Activated T-helper 2 cell treated with anti-CD3 and anti-CD28 coated beads, Interferon-gamma antibody, Interleukin-2, Interleukin-4, amounts not matched to agents 10 μg/mL and 5 μg/mL and 100 μg/mL, durations not matched to agents 14 hours and 24 hours and 36 hours (primary cell): ENCODE data around the gene KCNAB1. TPM values are rescaled to one million over a fixed set of nuclear protein-coding genes. Genes with fewer than 3 reads are reported as not detected.
A peak's percentile ranks its signal among the peaks of the same experiment; 100 is the strongest.

Source experiments
- DNase-seq: peaks from one replicate; pipeline ENCODE4 v3.0.0; 2021; ENCODE audit warnings: low spot score
- H3K27ac Mint-ChIP-seq: one replicate; pipeline ENCODE4 v1.8.0; 2021; ENCODE audit warnings: mixed read lengths
- H3K27me3 Mint-ChIP-seq: one replicate; pipeline ENCODE4 v1.8.0; 2021; ENCODE audit warnings: low read depth, mixed read lengths
- H3K36me3 Mint-ChIP-seq: one replicate; pipeline ENCODE4 v1.8.0; 2021; ENCODE audit warnings: low read depth, mixed read lengths
- H3K4me1 Mint-ChIP-seq: one replicate; pipeline ENCODE4 v1.8.0; 2021; ENCODE audit warnings: low read depth, mixed read lengths
- H3K4me3 Mint-ChIP-seq: one replicate; pipeline ENCODE4 v1.8.0; 2021; ENCODE audit warnings: low read depth, mild to moderate bottlenecking, moderate library complexity, mixed read lengths
- H3K9me3 Mint-ChIP-seq: one replicate; pipeline ENCODE4 v1.8.0; 2021; ENCODE audit warnings: mixed read lengths
- intact Hi-C: fragments of 100-400 bp; cut with micrococcal nuclease; formaldehyde crosslinking; loops from one replicate; pipeline ENCODE4 v1.15.1; 2023
- total RNA-seq: library from RNA; stranded (reverse); gene quantifications from 2 replicates; pipeline ENCODE4 v1.2.3, GENCODE V29; 2022

Gene KCNAB1
- total RNA-seq, 1 donor from 2014 or later, result not detected

DNA sequence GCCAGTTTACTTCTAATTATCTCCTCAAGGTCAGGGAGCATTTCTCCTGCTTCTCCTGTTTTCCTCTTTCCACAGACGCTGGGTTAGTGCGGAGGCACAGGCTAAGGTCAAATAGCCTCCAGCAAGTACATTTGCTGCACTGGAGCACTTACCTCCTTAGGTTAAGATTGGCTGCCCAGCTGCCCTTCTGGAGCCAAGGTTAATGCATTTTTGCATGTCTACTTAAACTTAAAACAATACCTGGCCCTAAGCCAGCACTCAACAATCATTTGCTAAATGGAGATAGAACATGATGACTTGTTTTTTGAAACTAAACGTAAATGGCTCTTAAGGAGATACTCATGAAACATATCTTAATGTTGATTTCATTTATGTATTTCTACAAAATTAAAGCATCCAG is 351.1 kb downstream of the KCNAB1 start:
- Mint-ChIP-seq H3K27ac (no peak overlapping the region), H3K36me3 (no peaks in the 10 kb centered on the region), H3K9me3 (no peaks in the 10 kb centered on the region), H3K4me3 (no peak overlapping the region), H3K4me1 (no peaks in the 10 kb centered on the region), H3K27me3 (peaks cover 40% of the 10 kb centered on the region)
- DNase-seq, result no peak
- intact Hi-C loops, result no loop called here

DNA sequence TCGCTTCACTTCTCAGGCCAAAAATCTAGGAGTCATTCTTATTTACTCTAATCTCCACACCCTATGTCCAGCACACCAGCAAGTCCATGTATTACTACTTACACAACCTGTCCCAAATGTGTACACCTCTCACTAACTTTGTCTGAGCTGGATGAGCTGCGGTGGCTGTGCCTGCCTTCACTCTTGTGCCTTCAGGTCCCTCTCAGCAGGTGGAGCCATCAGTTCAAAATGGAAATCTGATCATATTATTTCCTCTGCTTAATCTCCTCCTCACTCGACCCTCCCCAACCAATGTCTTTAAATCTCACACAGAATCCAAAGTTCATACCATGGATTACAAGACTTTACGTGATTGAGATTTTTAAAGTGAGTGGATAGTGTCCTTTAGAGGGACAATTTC is 351.8 kb downstream of the KCNAB1 start:
- intact Hi-C loops, result no loop called here
- no peaks in the 10 kb centered on the region for H3K9me3 Mint-ChIP-seq
- H3K4me1 Mint-ChIP-seq, result no peaks in the 10 kb centered on the region
- no peak for DNase-seq
- H3K36me3 Mint-ChIP-seq, result no peaks in the 10 kb centered on the region
- H3K27ac Mint-ChIP-seq, result no peak overlapping the region
- peaks cover 46% of the 10 kb centered on the region for H3K27me3 Mint-ChIP-seq
- H3K4me3 Mint-ChIP-seq, result no peak overlapping the region

DNA sequence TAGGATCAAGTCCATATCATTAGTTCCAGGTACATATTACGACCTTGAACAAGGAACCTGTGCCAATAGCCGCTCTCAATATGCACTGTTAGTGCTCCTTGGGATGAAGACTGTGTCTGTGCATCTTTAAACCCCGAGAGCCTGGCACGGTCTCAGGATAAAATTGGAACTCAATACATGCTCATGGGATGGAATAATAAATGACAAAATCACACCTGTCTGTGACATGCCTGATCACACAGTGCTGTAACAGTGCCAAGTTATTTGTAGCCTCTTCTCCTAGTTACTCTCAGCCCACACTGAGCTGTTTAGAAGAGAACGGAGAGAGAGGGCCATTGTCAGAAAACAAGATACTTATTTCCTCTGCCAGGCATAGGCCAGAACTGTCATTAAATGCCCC is 352.3 kb downstream of the KCNAB1 start:
- DNase-seq, result no peak
- Mint-ChIP-seq H3K4me1 (no peaks in the 10 kb centered on the region), H3K27ac (no peak overlapping the region), H3K27me3 (peaks cover 48% of the 10 kb centered on the region), H3K9me3 (no peaks in the 10 kb centered on the region), H3K36me3 (no peaks in the 10 kb centered on the region), H3K4me3 (no peak overlapping the region)
- intact Hi-C loops, result no loop called here

DNA sequence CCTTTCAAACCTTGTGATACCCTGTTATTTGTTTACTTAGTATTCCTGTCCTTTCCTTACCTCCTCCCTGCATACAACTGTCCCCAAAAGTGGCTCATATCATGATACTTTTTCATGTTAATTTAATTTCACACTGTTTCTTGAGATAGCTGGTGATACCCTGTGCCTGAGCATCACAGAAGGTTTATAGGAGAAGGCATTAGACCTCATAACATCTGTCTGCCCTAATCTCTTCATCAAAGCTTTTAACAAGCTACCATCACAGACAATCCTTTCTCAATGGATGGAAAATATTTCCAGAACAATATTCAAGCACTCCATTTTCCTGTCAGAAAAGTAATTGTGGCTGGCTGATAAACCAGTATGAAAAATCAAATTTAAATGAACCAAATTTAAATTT is 353.0 kb downstream of the KCNAB1 start:
- intact Hi-C loops, result no loop called here
- DNase-seq, result no peak
- H3K27me3 Mint-ChIP-seq, result peaks cover 50% of the 10 kb centered on the region
- H3K4me3 Mint-ChIP-seq, result no peak overlapping the region
- no peaks in the 10 kb centered on the region for H3K36me3 Mint-ChIP-seq
- no peak overlapping the region for H3K27ac Mint-ChIP-seq
- no peaks in the 10 kb centered on the region for H3K9me3 Mint-ChIP-seq
- no peaks in the 10 kb centered on the region for H3K4me1 Mint-ChIP-seq

- Mint-ChIP-seq H3K9me3 (no peaks in the 10 kb centered on the region), H3K4me3 (no peak overlapping the region), H3K27me3 (peaks cover 57% of the 10 kb centered on the region), H3K4me1 (no peaks in the 10 kb centered on the region), H3K27ac (no peak overlapping the region), H3K36me3 (no peaks in the 10 kb centered on the region)
- intact Hi-C loops, result loop anchor here (1.0 kb wide), 1 partner anchor 35 kb away; no protein-coding TSS in a partner anchor
- no peak for DNase-seq
Observed at GRCh38 chr3:156474560-156475389, 354.4 kb downstream of the KCNAB1 start.

DNA sequence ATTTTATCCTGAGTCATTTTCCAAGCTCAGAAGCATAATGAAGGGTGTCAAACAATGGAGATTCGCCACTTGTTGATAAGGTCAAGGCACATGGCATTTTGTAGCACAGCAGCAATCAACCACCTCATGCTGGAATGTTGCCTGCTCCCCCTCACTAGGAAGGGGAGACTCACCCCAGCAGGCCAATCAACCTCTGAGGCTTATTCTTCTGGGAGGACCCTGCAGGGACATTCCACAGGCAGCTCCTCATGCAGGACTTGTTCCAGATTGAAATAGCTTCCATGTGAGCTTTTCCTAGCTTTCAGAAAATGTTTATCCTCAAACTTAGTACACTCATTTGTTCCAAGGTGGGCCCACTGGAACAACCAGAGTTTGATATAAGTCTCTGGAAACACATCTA is 356.9 kb downstream of the KCNAB1 start:
- H3K4me3 Mint-ChIP-seq, result no peak overlapping the region
- H3K27me3 Mint-ChIP-seq, result peaks cover 52% of the 10 kb centered on the region
- no peaks in the 10 kb centered on the region for H3K9me3 Mint-ChIP-seq
- H3K4me1 Mint-ChIP-seq, result peaks cover 3% of the 10 kb centered on the region
- H3K27ac Mint-ChIP-seq, result no peak overlapping the region
- intact Hi-C loops, result no loop called here
- no peak for DNase-seq
- no peaks in the 10 kb centered on the region for H3K36me3 Mint-ChIP-seq

GRCh38 chr3:156478891-156479290 is 358.5 kb downstream of the KCNAB1 start:
- intact Hi-C loops, result no loop called here
- Mint-ChIP-seq H3K4me1 (peaks cover 12% of the 10 kb centered on the region), H3K27me3 (peaks cover 51% of the 10 kb centered on the region), H3K4me3 (no peak overlapping the region), H3K27ac (no peak overlapping the region), H3K9me3 (no peaks in the 10 kb centered on the region), H3K36me3 (no peaks in the 10 kb centered on the region)
- no peak for DNase-seq

DNA sequence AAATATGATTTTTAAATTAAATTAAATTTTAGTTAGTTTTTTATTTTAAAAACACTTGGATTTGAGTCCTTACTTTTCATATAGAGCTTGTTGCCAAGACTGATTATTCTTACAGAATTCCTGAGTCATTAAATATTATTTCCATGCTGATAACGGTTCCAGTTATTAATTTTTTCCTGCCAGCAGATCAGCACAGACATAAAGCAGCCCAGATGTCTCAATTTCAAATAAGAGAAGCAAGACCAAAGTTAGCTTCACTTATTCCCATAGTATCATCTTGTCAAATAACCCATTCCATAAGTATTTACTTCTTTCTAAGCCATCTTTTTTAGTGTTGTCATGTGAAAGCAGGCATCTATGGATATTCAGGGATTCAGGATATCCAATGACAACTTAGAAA is 359.2 kb downstream of the KCNAB1 start:
- H3K4me1 Mint-ChIP-seq, result peaks cover 18% of the 10 kb centered on the region
- H3K27ac Mint-ChIP-seq, result no peak overlapping the region
- no peak for DNase-seq
- no peaks in the 10 kb centered on the region for H3K36me3 Mint-ChIP-seq
- H3K27me3 Mint-ChIP-seq, result peaks cover 44% of the 10 kb centered on the region
- intact Hi-C loops, result loop anchor here (5.0 kb wide), 1 partner anchor 208 kb away; no protein-coding TSS in a partner anchor
- no peak overlapping the region for H3K4me3 Mint-ChIP-seq
- no peaks in the 10 kb centered on the region for H3K9me3 Mint-ChIP-seq

DNA sequence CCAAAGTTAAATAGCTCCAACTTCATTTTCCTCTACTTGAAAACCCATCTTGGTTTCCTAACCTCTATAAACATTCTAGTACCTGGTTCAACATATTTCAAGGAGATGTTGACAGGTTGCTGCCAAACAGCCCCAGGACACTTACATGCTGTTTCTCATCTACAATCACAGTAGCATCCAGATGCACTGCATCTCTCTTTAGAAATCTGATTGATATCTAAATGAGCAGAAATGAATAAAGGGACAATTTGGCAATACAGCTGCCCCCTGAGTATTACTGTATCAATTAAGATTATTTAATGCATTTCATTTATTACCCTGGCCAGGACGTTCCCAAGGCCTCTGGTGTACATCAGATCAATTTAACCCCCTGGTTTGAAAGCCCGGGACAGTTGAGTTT is 360.6 kb downstream of the KCNAB1 start:
- Mint-ChIP-seq H3K27me3 (peaks cover 43% of the 10 kb centered on the region), H3K4me3 (no peak overlapping the region), H3K4me1 (peaks cover 24% of the 10 kb centered on the region), H3K27ac (no peak overlapping the region), H3K36me3 (no peaks in the 10 kb centered on the region), H3K9me3 (no peaks in the 10 kb centered on the region)
- DNase-seq, result no peak
- intact Hi-C loops, result loop anchor here (5.0 kb wide), 1 partner anchor 206 kb away; no protein-coding TSS in a partner anchor

DNA sequence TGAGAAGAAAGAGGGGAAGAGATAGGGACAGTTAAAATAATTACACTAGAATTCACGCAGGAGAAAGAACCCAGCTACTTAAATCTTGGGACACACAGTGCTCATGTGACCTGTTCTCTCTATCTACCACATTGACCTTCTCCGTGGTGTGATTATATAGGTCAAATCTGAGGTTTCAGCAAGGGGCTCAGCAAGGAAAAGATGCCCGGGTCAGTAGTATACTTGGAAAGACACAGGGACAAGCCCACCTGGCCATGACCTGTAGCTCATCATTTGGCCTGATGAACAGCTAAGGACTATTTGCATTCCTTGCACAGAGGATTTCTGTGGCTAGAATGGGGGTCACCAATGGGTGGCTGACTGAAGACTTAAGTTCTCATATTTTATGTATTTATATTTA is 362.6 kb downstream of the KCNAB1 start:
- Mint-ChIP-seq H3K4me3 (no peak overlapping the region), H3K36me3 (no peaks in the 10 kb centered on the region), H3K9me3 (no peaks in the 10 kb centered on the region), H3K27ac (no peak overlapping the region), H3K27me3 (peaks cover 34% of the 10 kb centered on the region), H3K4me1 (peaks cover 24% of the 10 kb centered on the region)
- intact Hi-C loops, result loop anchor here (1.0 to 5.0 kb wide), 5 partner anchors 24 to 646 kb away; no protein-coding TSS in a partner anchor
- no peak for DNase-seq

DNA sequence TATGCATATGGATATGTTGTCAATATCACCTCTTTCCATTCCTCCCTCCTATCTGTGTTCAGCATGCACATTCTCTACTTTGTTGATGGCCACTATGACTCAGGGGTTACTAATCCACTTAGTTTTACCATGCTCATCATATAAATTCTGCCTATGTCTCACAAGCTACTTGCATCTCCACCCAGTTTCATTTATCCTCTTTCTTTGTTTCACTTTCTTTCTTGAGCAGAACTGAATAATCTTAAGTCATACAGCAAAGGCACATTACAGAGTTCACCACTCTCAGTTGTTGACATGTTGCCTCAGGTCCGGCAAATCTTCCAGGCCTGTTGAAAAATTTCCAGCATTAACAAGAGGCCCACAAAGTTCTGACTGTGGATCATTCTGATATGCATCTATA is 363.0 kb downstream of the KCNAB1 start:
- Mint-ChIP-seq H3K27me3 (peaks cover 31% of the 10 kb centered on the region), H3K4me1 (peaks cover 24% of the 10 kb centered on the region), H3K36me3 (no peaks in the 10 kb centered on the region), H3K9me3 (no peaks in the 10 kb centered on the region), H3K27ac (peak overlapping the region; percentile 86), H3K4me3 (peak overlapping the region; percentile 62)
- intact Hi-C loops, result loop anchor here (1.0 to 5.0 kb wide), 5 partner anchors 24 to 645 kb away; no protein-coding TSS in a partner anchor
- DNase-seq, result peak; percentile 14

- Mint-ChIP-seq H3K36me3 (no peaks in the 10 kb centered on the region), H3K4me3 (peak overlapping the region; percentile 62), H3K4me1 (peaks cover 24% of the 10 kb centered on the region), H3K27ac (peak overlapping the region; percentile 86), H3K9me3 (no peaks in the 10 kb centered on the region), H3K27me3 (peaks cover 24% of the 10 kb centered on the region)
- intact Hi-C loops, result loop anchor here (1.0 to 5.0 kb wide), 6 partner anchors 23 to 645 kb away; partner anchors contain the start of gene SSR3
- DNase-seq, result peak; percentile 49
Observed at GRCh38 chr3:156483961-156484787, 363.8 kb downstream of the KCNAB1 start.

DNA sequence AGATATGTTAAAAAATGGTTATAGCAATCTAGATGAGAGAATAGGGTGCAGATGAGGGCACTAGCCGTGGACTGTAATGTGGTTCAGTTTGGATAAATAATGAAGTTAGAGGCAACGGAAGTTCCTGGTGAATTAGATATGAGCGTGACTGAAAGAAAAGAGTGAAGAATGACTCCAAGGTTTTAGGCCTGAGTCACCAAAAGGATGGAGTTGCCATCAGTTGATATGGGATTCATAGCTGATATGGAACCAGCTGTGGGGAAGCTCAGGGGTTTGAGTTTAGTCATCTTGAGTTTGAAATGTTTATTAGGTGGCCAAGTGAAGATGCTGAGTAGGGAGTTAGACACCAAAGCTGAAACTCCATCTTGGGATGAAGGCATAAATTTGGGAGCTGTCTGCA is 368.4 kb downstream of the KCNAB1 start:
- H3K4me1 Mint-ChIP-seq, result peaks cover 14% of the 10 kb centered on the region
- no peak overlapping the region for H3K27ac Mint-ChIP-seq
- H3K36me3 Mint-ChIP-seq, result no peaks in the 10 kb centered on the region
- DNase-seq, result no peak
- no peak overlapping the region for H3K4me3 Mint-ChIP-seq
- no peaks in the 10 kb centered on the region for H3K9me3 Mint-ChIP-seq
- H3K27me3 Mint-ChIP-seq, result peaks cover 26% of the 10 kb centered on the region
- intact Hi-C loops, result no loop called here
